ENCODE measurements around the gene DNAJC6.

GRCh38 chr1:65362545-65362944 lies 53.2 kb downstream of the DNAJC6 start:
- TF ChIP-seq, protein P1, sequence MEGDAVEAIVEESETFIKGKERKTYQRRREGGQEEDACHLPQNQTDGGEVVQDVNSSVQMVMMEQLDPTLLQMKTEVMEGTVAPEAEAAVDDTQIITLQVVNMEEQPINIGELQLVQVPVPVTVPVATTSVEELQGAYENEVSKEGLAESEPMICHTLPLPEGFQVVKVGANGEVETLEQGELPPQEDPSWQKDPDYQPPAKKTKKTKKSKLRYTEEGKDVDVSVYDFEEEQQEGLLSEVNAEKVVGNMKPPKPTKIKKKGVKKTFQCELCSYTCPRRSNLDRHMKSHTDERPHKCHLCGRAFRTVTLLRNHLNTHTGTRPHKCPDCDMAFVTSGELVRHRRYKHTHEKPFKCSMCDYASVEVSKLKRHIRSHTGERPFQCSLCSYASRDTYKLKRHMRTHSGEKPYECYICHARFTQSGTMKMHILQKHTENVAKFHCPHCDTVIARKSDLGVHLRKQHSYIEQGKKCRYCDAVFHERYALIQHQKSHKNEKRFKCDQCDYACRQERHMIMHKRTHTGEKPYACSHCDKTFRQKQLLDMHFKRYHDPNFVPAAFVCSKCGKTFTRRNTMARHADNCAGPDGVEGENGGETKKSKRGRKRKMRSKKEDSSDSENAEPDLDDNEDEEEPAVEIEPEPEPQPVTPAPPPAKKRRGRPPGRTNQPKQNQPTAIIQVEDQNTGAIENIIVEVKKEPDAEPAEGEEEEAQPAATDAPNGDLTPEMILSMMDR (IDR thresholded peaks at IDR 0.05) = no peak
- TF ChIP-seq ZFX (IDR thresholded peaks at IDR 0.05; ENCODE audit: borderline replicate concordance) = no peak

All from 22Rv1 (cell line).